ENCODE measurements around the gene STMN3.

- TF ChIP-seq FOSL1 (IDR thresholded peaks at IDR 0.05; ENCODE audit: insufficient read depth, low read depth, low read length) (no peak), CTCF (IDR thresholded peaks at IDR 0.05; ENCODE audit: control extremely low read depth in 1 of 3, insufficient read depth in 1 of 3, low read depth in 1 of 3, low read length in 3 of 3) (no peak), CREB1 (IDR thresholded peaks at IDR 0.05) (no peak)
Measured at GRCh38 chr20:63598479-63599395, 54.5 kb downstream of the STMN3 start.

Data from H1 (cell line).